K562 (cell line): ENCODE data around the gene HDGFL2. TPM values are rescaled to one million over a fixed set of nuclear protein-coding genes. Genes with fewer than 3 reads are reported as not detected.

Experiments
- ARID3A ChIP-seq: IDR thresholded peaks from 2 replicates; pipeline ENCODE4 v1.6.1; 2012; ENCODE audit warnings: low read depth, low read length, improper control_type of control experiment, borderline replicate concordance
- ASH1L ChIP-seq: fragments of 450-650 bp; IDR thresholded peaks from 2 replicates; pipeline ENCODE4 v1.6.1; 2018; ENCODE audit warnings: borderline replicate concordance, mild to moderate bottlenecking, low read depth; ENCODE audit not compliant: partially characterized antibody
- CBFB ChIP-seq: sonication (generic); formaldehyde crosslinking; IDR thresholded peaks from 2 replicates; pipeline ENCODE4 v1.4.0; 2020; ENCODE audit warnings: mild to moderate bottlenecking, missing genetic modification reagents
- CHAMP1 ChIP-seq: fragments of 450-650 bp; IDR thresholded peaks from 2 replicates; pipeline ENCODE4 v1.6.1; 2016; ENCODE audit warnings: mild to moderate bottlenecking
- ESRRA ChIP-seq: fragments of 450-650 bp; IDR thresholded peaks from 2 replicates; pipeline ENCODE4 v1.6.1; 2014; ENCODE audit warnings: low read depth, mild to moderate bottlenecking, moderate library complexity, borderline replicate concordance
- GTF2F1 ChIP-seq: IDR thresholded peaks from 2 replicates; pipeline ENCODE4 v1.6.1; 2011; ENCODE audit warnings: low read depth, low read length, improper control_type of control experiment
- KLF1 ChIP-seq: fragments of 450-650 bp; IDR thresholded peaks from 2 replicates; pipeline ENCODE4 v1.6.1; 2016; ENCODE audit warnings: missing genetic modification characterization, missing compliant biosample characterization
- KLF10 ChIP-seq: fragments of 250-450 bp; sonication (Bioruptor Pico); IDR thresholded peaks from 2 replicates; pipeline ENCODE4 v1.6.1; 2021; ENCODE audit warnings: matching md5 sums
- NFE2L1 ChIP-seq: fragments of 450-650 bp; IDR thresholded peaks from 2 replicates; pipeline ENCODE4 v1.6.1; 2016; ENCODE audit warnings: missing genetic modification characterization, low read depth, mild to moderate bottlenecking, missing compliant biosample characterization, moderate library complexity, borderline replicate concordance
- NFIC ChIP-seq: fragments of 450-650 bp; IDR thresholded peaks from 2 replicates; pipeline ENCODE4 v1.6.1; 2017; ENCODE audit warnings: mild to moderate bottlenecking, inconsistent platforms
- RCOR1 ChIP-seq, 2 experiments: IDR thresholded peaks; 2 replicates each; pipeline ENCODE4 v1.6.1; 2012; ENCODE audit warnings: low read depth in 2 of 2, low read length in 2 of 2, borderline replicate concordance in 1 of 2, improper control_type of control experiment in 1 of 2
- SFPQ ChIP-seq: fragments of 200-400 bp; formaldehyde crosslinking; IDR thresholded peaks from 2 replicates; pipeline ENCODE4 v1.6.1; 2017; ENCODE audit warnings: mild to moderate bottlenecking, low read depth, low read length, moderate library complexity
- SMARCA5 ChIP-seq: fragments of 450-650 bp; IDR thresholded peaks from 2 replicates; pipeline ENCODE4 v1.6.1; 2016
- SPI1 ChIP-seq: IDR thresholded peaks from 2 replicates; pipeline ENCODE4 v1.6.1; 2011; ENCODE audit warnings: low read depth, low read length, control low read depth, borderline replicate concordance
- SRSF9 ChIP-seq: fragments of 200-400 bp; formaldehyde crosslinking; IDR thresholded peaks from 2 replicates; pipeline ENCODE4 v1.6.1; 2017; ENCODE audit warnings: low read depth, low read length, borderline replicate concordance
- TCFL5 ChIP-seq: fragments of 250-450 bp; sonication (Bioruptor Pico); conservative IDR thresholded peaks from 2 replicates; pipeline ENCODE4 v1.6.1; 2021; ENCODE audit warnings: mild to moderate bottlenecking, moderate library complexity, matching md5 sums
- THRB ChIP-seq: fragments of 450-650 bp; formaldehyde crosslinking; conservative IDR thresholded peaks from 2 replicates; pipeline ENCODE4 v1.4.0; 2022; ENCODE audit warnings: mild to moderate bottlenecking, missing genetic modification characterization
- ZNF354B ChIP-seq: fragments of 250-450 bp; sonication (Bioruptor Pico); IDR thresholded peaks from 2 replicates; pipeline ENCODE4 v1.4.0; 2020
- ZNF445 ChIP-seq: fragments of 250-450 bp; sonication (Bioruptor Pico); IDR thresholded peaks from 2 replicates; pipeline ENCODE4 v1.4.0; 2020; ENCODE audit warnings: low read depth, mild to moderate bottlenecking, moderate library complexity
- ZNF77 ChIP-seq: fragments of 250-450 bp; sonication (Bioruptor Pico); IDR thresholded peaks from 2 replicates; pipeline ENCODE4 v1.5.0; 2020
- polyA plus RNA-seq, 8 experiments: library from polyadenylated mRNA; depleted of rRNA in 4 of 8; stranded (reverse) in 5 of 8; unstranded in 3 of 8; fragments of >200 nt; fragmentation: Nextera tagmentation in 2 of 8; fragmentation: Illumina TruSeq in 1 of 8; extraction: Ambion mirVana in 2 of 8; extraction: Trizol in 1 of 8; gene quantifications; 2 replicates each; pipeline versions ENCODE4 v1.2.1 to v1.2.3, GENCODE V29; 2011 to 2014; ENCODE audit warnings: inconsistent platforms in 1 of 8, missing spikeins in 1 of 8
- total RNA-seq, 7 experiments: library from RNA; depleted of rRNA in 6 of 7; stranded (reverse); fragments of >200 nt in 6 of 7; fragmentation: Illumina TruSeq in 2 of 7; extraction: Trizol in 2 of 7; gene quantifications; 2 replicates each; pipeline versions ENCODE4 v1.2.1 to v1.2.3, GENCODE V29; 2011 to 2021; ENCODE audit warnings: low replicate concordance in 1 of 7

The HDGFL2 gene
- total and polyA plus RNA-seq, 9 of the 15 experiments (the other 6 are each of a cell fraction or from before 2014, with no cell fraction given): 0.13 to 61.7 (median 16.0) TPM

- TF ChIP-seq ASH1L (no peak), ARID3A (no peak), SFPQ (no peak), KLF1 (tag) (no peak), SMARCA5 (peak; percentile 88), NFE2L1 (tag) (no peak), CHAMP1 (no peak), ESRRA (peak; percentile 70; the same call in 1 of the 2 replicates), ZNF77 (CRISPR knock-in tag) (no peak), KLF10 (CRISPR knock-in tag) (no peak), TCFL5 (CRISPR knock-in tag) (no peak), RCOR1 (IDR thresholded peaks at IDR 0.05; ENCODE audit: borderline replicate concordance in 1 of 2, low read depth in 2 of 2, low read length in 2 of 2) (0 out of 4 replicates have a peak, but pooled peaks of 1 of the 2 experiments have one; percentile 16), ZNF354B (CRISPR knock-in tag) (no peak), SPI1 (no peak), SRSF9 (no peak), CBFB (CRISPR knock-in tag) (no peak), GTF2F1 (no peak), ZNF445 (CRISPR knock-in tag) (no peak), NFIC (peak; percentile 37), THRB (CRISPR knock-in tag) (no peak)
Observed at GRCh38 chr19:4547303-4548237, 75.5 kb downstream of the HDGFL2 start (continued).
